ENCODE measurements around the gene WDHD1. TPM values are rescaled to one million over a fixed set of nuclear protein-coding genes. Genes with fewer than 3 reads are reported as not detected.

WDHD1 gene
- total RNA-seq, 4 donors from 2014 or later = 0.51 to 20.0 (median 3.1) TPM

DNA sequence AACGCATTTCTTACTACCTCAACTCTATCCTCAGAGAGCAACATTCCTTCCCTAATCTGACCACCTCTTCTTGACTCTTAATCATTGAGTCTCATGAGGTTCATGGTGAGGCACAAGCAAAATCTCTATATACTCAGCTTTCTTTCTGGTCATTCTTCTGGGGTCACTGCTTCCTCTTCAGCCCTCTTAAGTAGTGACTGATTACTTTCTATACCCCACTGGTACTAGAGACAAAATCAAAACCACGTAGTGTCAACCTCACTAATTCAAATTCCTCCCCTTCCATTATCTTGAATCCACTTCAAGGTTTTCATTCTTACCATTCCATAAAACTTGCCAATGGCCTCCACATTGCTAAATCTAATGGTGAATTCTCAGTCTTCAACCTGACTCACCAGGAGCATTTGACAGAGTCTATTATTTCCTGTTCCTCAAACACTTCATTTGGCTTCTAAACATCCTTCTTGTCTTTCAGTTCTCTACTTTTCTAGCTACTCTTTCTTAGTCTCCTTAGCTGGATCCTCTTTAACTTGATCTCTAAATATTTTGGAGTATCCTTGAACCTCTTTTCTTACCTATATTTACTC lies 6.8 kb downstream of the WDHD1 start:
- H3K27me3 ChIP-seq = no peaks in the 10 kb centered on the region
- intact Hi-C loops (cut with DNase I; ENCODE audit: low total_unique reads) = no loop called here
- no peaks in the 10 kb centered on the region for H3K36me3 ChIP-seq
- TF ChIP-seq POLR2A (IDR thresholded peaks at IDR 0.05) = no peak
- TF ChIP-seq, protein P1, sequence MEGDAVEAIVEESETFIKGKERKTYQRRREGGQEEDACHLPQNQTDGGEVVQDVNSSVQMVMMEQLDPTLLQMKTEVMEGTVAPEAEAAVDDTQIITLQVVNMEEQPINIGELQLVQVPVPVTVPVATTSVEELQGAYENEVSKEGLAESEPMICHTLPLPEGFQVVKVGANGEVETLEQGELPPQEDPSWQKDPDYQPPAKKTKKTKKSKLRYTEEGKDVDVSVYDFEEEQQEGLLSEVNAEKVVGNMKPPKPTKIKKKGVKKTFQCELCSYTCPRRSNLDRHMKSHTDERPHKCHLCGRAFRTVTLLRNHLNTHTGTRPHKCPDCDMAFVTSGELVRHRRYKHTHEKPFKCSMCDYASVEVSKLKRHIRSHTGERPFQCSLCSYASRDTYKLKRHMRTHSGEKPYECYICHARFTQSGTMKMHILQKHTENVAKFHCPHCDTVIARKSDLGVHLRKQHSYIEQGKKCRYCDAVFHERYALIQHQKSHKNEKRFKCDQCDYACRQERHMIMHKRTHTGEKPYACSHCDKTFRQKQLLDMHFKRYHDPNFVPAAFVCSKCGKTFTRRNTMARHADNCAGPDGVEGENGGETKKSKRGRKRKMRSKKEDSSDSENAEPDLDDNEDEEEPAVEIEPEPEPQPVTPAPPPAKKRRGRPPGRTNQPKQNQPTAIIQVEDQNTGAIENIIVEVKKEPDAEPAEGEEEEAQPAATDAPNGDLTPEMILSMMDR (IDR thresholded peaks at IDR 0.05) = no peak
- no peaks in the 10 kb centered on the region for H3K9me3 ChIP-seq
- no peak overlapping the region for H3K4me3 ChIP-seq
- H3K27ac ChIP-seq = no peak overlapping the region
- H3K4me1 ChIP-seq = no peaks in the 10 kb centered on the region
- no peak for DNase-seq

DNA sequence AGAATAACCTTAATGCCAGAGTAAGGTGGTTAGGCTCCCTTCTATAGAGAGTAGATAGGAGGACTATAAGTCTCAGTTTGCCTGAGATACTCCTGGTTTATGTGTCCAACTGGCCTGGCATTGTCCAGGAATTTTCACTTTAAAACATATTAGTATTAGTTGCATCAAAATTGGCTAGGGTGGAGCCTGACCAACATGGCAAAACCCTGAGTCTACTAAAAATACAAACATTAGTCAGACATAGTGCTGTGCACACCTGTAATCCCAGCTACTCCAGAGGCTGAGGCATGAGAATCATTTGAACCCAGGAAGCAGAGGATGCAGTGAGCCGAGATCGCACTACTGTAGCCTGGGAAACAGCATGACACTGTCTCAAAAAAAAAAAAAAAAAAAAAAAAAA lies 11.9 kb downstream of the WDHD1 start:
- Histone ChIP-seq H3K4me3 (no peak overlapping the region), H3K27me3 (no peaks in the 10 kb centered on the region), H3K36me3 (no peaks in the 10 kb centered on the region), H3K27ac (no peak overlapping the region), H3K9me3 (no peaks in the 10 kb centered on the region), H3K4me1 (no peaks in the 10 kb centered on the region)
- intact Hi-C loops (cut with DNase I; ENCODE audit: low total_unique reads) = no loop called here
- DNase-seq = no peak
- TF ChIP-seq POLR2A (IDR thresholded peaks at IDR 0.05) = no peak
- TF ChIP-seq, protein P1 (IDR thresholded peaks at IDR 0.05) = no peak

DNA sequence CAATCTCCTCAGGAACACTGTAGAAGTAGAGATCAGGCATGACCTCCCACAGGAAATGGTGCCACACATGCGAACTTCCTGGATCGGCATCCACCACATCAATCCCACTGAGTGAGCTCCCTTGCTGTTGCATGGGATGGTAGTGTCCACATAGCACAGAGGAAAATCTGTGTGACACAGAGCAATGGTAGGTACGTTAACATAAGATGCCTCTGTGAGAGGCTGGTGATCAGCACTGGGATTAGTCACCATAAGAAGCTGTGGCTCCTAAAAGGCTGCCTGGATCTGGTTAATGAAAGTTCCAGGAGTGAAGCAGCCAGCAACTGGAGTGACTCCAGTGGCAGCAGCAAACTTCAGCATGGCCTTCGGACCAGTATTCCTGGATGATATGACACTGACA lies 21.8 kb downstream of the WDHD1 start:
- intact Hi-C loops (cut with DNase I; ENCODE audit: low total_unique reads) = no loop called here
- Histone ChIP-seq H3K36me3 (no peaks in the 10 kb centered on the region), H3K27me3 (no peaks in the 10 kb centered on the region), H3K27ac (no peak overlapping the region), H3K9me3 (no peaks in the 10 kb centered on the region), H3K4me1 (no peaks in the 10 kb centered on the region), H3K4me3 (no peak overlapping the region)
- TF ChIP-seq, protein P1 (IDR thresholded peaks at IDR 0.05) = no peak
- no peak for TF ChIP-seq POLR2A (IDR thresholded peaks at IDR 0.05)
- DNase-seq = no peak

DNA sequence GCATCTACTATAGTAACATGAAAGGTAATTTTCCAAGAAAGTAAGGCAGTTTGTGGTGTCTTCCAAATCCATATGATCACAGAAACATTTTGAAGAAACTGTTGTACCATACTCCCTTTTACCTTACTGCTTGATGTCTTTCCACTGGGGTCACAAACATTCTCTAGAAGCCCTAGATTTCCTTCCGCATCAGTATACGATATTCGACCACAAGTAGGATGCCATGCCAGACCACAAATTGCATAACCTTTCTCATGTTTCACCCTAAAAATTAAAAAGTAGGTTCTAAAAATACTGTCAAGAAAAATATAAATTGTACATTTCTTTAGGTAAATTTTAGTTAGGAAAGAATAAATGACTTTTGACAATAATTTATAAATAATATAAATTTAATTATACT lies 26.5 kb downstream of the WDHD1 start:
- no peak for TF ChIP-seq POLR2A (IDR thresholded peaks at IDR 0.05)
- no peaks in the 10 kb centered on the region for H3K36me3 ChIP-seq
- H3K9me3 ChIP-seq = no peaks in the 10 kb centered on the region
- no peak overlapping the region for H3K4me3 ChIP-seq
- no peak for DNase-seq
- H3K27me3 ChIP-seq = no peaks in the 10 kb centered on the region
- intact Hi-C loops (cut with DNase I; ENCODE audit: low total_unique reads) = no loop called here
- H3K27ac ChIP-seq = no peak overlapping the region
- no peaks in the 10 kb centered on the region for H3K4me1 ChIP-seq

DNA sequence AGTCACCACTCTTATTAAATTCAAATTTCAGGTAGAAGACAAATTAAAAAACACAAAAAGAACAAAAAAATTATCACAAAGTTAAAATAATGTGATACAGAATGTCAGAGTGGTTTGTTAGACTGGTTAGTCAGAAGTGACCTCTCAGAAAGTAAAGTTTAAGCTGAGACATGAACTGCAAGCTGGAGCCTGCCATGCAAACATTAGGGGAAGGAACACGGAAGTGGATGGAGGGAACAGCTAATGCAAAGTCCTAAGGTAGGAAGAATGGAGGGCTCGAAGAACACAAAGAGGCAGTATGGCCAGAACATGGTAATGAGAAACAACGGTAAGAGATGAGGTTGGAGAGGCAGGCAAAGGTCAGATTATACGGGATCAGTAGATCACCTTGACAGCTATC lies 41.7 kb downstream of the WDHD1 start:
- no peaks in the 10 kb centered on the region for H3K36me3 ChIP-seq
- intact Hi-C loops (cut with DNase I; ENCODE audit: low total_unique reads) = no loop called here
- no peak overlapping the region for H3K27ac ChIP-seq
- no peak overlapping the region for H3K4me3 ChIP-seq
- H3K27me3 ChIP-seq = no peaks in the 10 kb centered on the region
- no peaks in the 10 kb centered on the region for H3K9me3 ChIP-seq
- H3K4me1 ChIP-seq = no peaks in the 10 kb centered on the region
- DNase-seq = no peak
- TF ChIP-seq, protein P1 (IDR thresholded peaks at IDR 0.05) = no peak
- no peak for TF ChIP-seq POLR2A (IDR thresholded peaks at IDR 0.05)

DNA sequence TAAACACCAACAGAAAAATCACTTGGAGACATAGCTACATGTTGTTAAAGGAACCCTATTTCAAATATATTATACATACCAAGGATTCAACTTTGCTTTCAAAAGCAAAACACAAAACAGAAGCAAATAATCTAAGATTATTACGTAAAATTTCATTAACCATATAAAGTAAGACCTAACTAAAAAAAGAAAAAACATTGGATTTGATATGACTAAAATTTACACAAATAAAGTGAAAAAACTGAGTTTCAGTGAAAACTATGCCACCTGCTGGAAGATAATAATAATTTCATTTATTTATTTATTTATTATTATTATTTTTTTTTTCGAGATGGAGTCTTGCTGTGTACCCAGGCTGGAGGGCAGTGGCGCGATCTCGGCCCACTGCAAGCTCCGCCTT lies 45.2 kb downstream of the WDHD1 start:
- H3K27me3 ChIP-seq = no peaks in the 10 kb centered on the region
- TF ChIP-seq POLR2A (IDR thresholded peaks at IDR 0.05) = no peak
- TF ChIP-seq, protein P1 (IDR thresholded peaks at IDR 0.05) = peak in 1 of 4 experiments; percentile 13

More for the DNA sequence above, 45.2 kb downstream of the WDHD1 start:
- DNase-seq = no peak
- H3K36me3 ChIP-seq = no peaks in the 10 kb centered on the region
- H3K27ac ChIP-seq = no peak overlapping the region
- H3K9me3 ChIP-seq = no peaks in the 10 kb centered on the region
- H3K4me1 ChIP-seq = no peaks in the 10 kb centered on the region
- no peak overlapping the region for H3K4me3 ChIP-seq
- intact Hi-C loops (cut with DNase I; ENCODE audit: low total_unique reads) = no loop called here

Measured in uterus (tissue), 4 donors.